Measurements from ENCODE around the gene RPS6KA2.
"Not testable (repeated sequence)": the region's sequence is repeated elsewhere in the genome, so short reads cannot be mapped to it uniquely, and the experiment has no call there.

Gene RPS6KA2

GRCh38 chr6:166369782-166370181 is 257.3 kb downstream of the RPS6KA2 start:
- no peak for DNase-seq (ENCODE audit: low read depth)

GRCh38 chr6:166366921-166367320 is 260.1 kb downstream of the RPS6KA2 start:
- no peak for DNase-seq (ENCODE audit: low read depth)

- no peak for DNase-seq (ENCODE audit: low read depth)
Observed at GRCh38 chr6:166365806-166366205, 261.2 kb downstream of the RPS6KA2 start.

GRCh38 chr6:166365221-166365620 is 261.8 kb downstream of the RPS6KA2 start:
- DNase-seq (ENCODE audit: low read depth), result no peak

- no peak for DNase-seq (ENCODE audit: low read depth)
Observed at GRCh38 chr6:166364456-166364855, 262.6 kb downstream of the RPS6KA2 start.

- not testable (repeated sequence) for DNase-seq (ENCODE audit: low read depth)
Observed at GRCh38 chr6:166362427-166362826, 264.6 kb downstream of the RPS6KA2 start.

- DNase-seq (ENCODE audit: low read depth), result no peak
Observed at GRCh38 chr6:166361077-166361429, 266.0 kb downstream of the RPS6KA2 start.

- DNase-seq (ENCODE audit: low read depth), result no peak
Observed at GRCh38 chr6:166360243-166361076, 266.6 kb downstream of the RPS6KA2 start.

Data from stimulated activated CD8-positive, alpha-beta memory T cell treated with anti-CD3 and anti-CD28 coated beads, Interleukin-12 subunit alpha, Interleukin-12 subunit beta, amount 100 ng/mL, for 1 hour (primary cell).